Neural cell (in vitro differentiated cells): Measurements from ENCODE around the gene IFT20.

Source experiments
- CTCF ChIP-seq: fragments of 450-650 bp; IDR thresholded peaks from 2 replicates; pipeline ENCODE4 v1.5.1; 2014; ENCODE audit warnings: antibody characterized with exemption, mild to moderate bottlenecking, moderate library complexity; ENCODE audit not compliant: poor library complexity, severe bottlenecking
- POLR2AphosphoS5 ChIP-seq: IDR thresholded peaks from 2 replicates; pipeline ENCODE4 v1.6.1; 2012

- TF ChIP-seq CTCF (no peak), POLR2AphosphoS5 (no peak)
Observed at GRCh38 chr17:28341516-28341915, 6.2 kb upstream of the IFT20 start.
